MM.1S (cell line): Measurements from ENCODE around the gene MFSD11.

Experiments
- DNase-seq: peaks from one replicate; pipeline ENCODE4 v3.0.0-alpha.2; 2015
- H2AFZ ChIP-seq: fragments of 300-600 bp; sonication (generic); 2 replicates; pipeline ENCODE4 v1.6.0; 2016; ENCODE audit warnings: antibody characterized with exemption, low read length
- H3F3A ChIP-seq: fragments of 300-600 bp; sonication (generic); 2 replicates; pipeline ENCODE4 v1.6.1; 2016; ENCODE audit warnings: mild to moderate bottlenecking, antibody characterized with exemption, low read length, moderate library complexity, mixed read lengths; ENCODE audit not compliant: insufficient read depth
- H3K27ac ChIP-seq: fragments of 300-600 bp; sonication (generic); 2 replicates; pipeline ENCODE4 v1.5.1; 2016; ENCODE audit warnings: mild to moderate bottlenecking, low read length
- H3K27me3 ChIP-seq: fragments of 300-600 bp; sonication (generic); replicated peaks from 2 replicates; pipeline ENCODE4 v1.6.0; 2016; ENCODE audit warnings: low read length; ENCODE audit not compliant: insufficient read depth
- H3K36me3 ChIP-seq: fragments of 300-600 bp; sonication (generic); replicated peaks from 2 replicates; pipeline ENCODE4 v1.6.1; 2016; ENCODE audit warnings: mild to moderate bottlenecking, low read length, mixed read lengths; ENCODE audit not compliant: insufficient read depth
- H3K4me1 ChIP-seq: fragments of 300-600 bp; sonication (generic); 2 replicates; pipeline ENCODE4 v1.6.1; 2016; ENCODE audit warnings: low read length, mixed read lengths
- H3K4me2 ChIP-seq: fragments of 300-600 bp; sonication (generic); 2 replicates; pipeline ENCODE4 v1.6.0; 2016; ENCODE audit warnings: low read depth, low read length
- H3K4me3 ChIP-seq: fragments of 300-600 bp; sonication (generic); 2 replicates; pipeline ENCODE4 v1.5.1; 2016; ENCODE audit warnings: low read length, mixed read lengths
- H3K79me2 ChIP-seq: fragments of 300-600 bp; sonication (generic); 2 replicates; pipeline ENCODE4 v1.6.1; 2016; ENCODE audit warnings: mixed run types, low read length, mixed read lengths
- H3K9ac ChIP-seq: fragments of 300-600 bp; sonication (generic); 2 replicates; pipeline ENCODE4 v1.6.1; 2016; ENCODE audit warnings: low read length, mixed read lengths
- H3K9me2 ChIP-seq: fragments of 300-600 bp; sonication (generic); replicated peaks from 2 replicates; pipeline ENCODE4 v1.6.1; 2016; ENCODE audit warnings: mild to moderate bottlenecking, low read length, mixed read lengths; ENCODE audit not compliant: insufficient read depth
- H3K9me3 ChIP-seq: fragments of 300-600 bp; sonication (generic); replicated peaks from 2 replicates; pipeline ENCODE4 v1.6.1; 2016; ENCODE audit warnings: mild to moderate bottlenecking, low read length, mixed read lengths; ENCODE audit not compliant: insufficient read depth
- H4K20me1 ChIP-seq: fragments of 300-600 bp; sonication (generic); 2 replicates; pipeline ENCODE4 v1.6.1; 2016; ENCODE audit warnings: mild to moderate bottlenecking, low read length, moderate library complexity, mixed read lengths; ENCODE audit not compliant: insufficient read depth
- CTCF ChIP-seq: fragments of 300-600 bp; sonication (generic); IDR thresholded peaks from 2 replicates; pipeline ENCODE4 v1.5.1; 2016; ENCODE audit warnings: antibody characterized with exemption, low read length, mixed read lengths
- EZH2 ChIP-seq: fragments of 300-600 bp; sonication (generic); optimal IDR thresholded peaks from 2 replicates; pipeline ENCODE3; 2017; ENCODE audit warnings: low read depth, mild to moderate bottlenecking, antibody characterized with exemption, low read length, mixed read lengths
- EZH2phosphoT487 ChIP-seq: fragments of 300-600 bp; sonication (generic); IDR thresholded peaks from 2 replicates; pipeline ENCODE4 v1.6.1; 2018; ENCODE audit warnings: antibody characterized with exemption, low read length

MFSD11 gene

GRCh38 chr17:76808326-76808725 lies 70.4 kb downstream of the MFSD11 start:
- H3K4me3 ChIP-seq = no peak overlapping the region
- TF ChIP-seq EZH2phosphoT487 (no peak), CTCF (no peak), EZH2 (no peak)
- no peaks in the 10 kb centered on the region for H3K79me2 ChIP-seq

GRCh38 chr17:76810956-76811355 lies 73.0 kb downstream of the MFSD11 start:
- Histone ChIP-seq H3K4me1 (no peaks in the 10 kb centered on the region), H3F3A (no peaks in the 10 kb centered on the region), H3K27me3 (no peaks in the 10 kb centered on the region), H3K9me2 (no peaks in the 10 kb centered on the region), H3K9ac (no peak overlapping the region), H2AFZ (no peak overlapping the region), H3K27ac (no peak overlapping the region), H3K79me2 (no peaks in the 10 kb centered on the region), H3K4me3 (no peak overlapping the region), H3K4me2 (no peak overlapping the region), H4K20me1 (no peaks in the 10 kb centered on the region), H3K36me3 (no peaks in the 10 kb centered on the region), H3K9me3 (no peaks in the 10 kb centered on the region)
- TF ChIP-seq CTCF = no peak
- TF ChIP-seq EZH2phosphoT487 = no peak
- no peak for TF ChIP-seq EZH2
- DNase-seq = no peak

More at GRCh38 chr17:76808326-76808725, 70.4 kb downstream of the MFSD11 start:
- Histone ChIP-seq H3K36me3 (no peaks in the 10 kb centered on the region), H3K9me2 (no peaks in the 10 kb centered on the region), H3K4me2 (no peak overlapping the region), H3K27ac (no peak overlapping the region), H3K4me1 (no peaks in the 10 kb centered on the region), H4K20me1 (no peaks in the 10 kb centered on the region), H3K9me3 (no peaks in the 10 kb centered on the region), H3K27me3 (no peaks in the 10 kb centered on the region), H3K9ac (no peak overlapping the region), H2AFZ (no peak overlapping the region), H3F3A (no peaks in the 10 kb centered on the region)
- no peak for DNase-seq

- Histone ChIP-seq H3K4me3 (no peak overlapping the region), H3K4me1 (peaks cover 6% of the 10 kb centered on the region; the same call in 1 of the 2 replicates), H3K9me3 (no peaks in the 10 kb centered on the region), H3K36me3 (no peaks in the 10 kb centered on the region), H4K20me1 (no peaks in the 10 kb centered on the region), H3K27me3 (no peaks in the 10 kb centered on the region), H3K79me2 (no peaks in the 10 kb centered on the region), H3F3A (no peaks in the 10 kb centered on the region), H3K9me2 (no peaks in the 10 kb centered on the region), H3K4me2 (no peak overlapping the region), H3K9ac (no peak overlapping the region), H3K27ac (no peak overlapping the region), H2AFZ (no peak overlapping the region)
- TF ChIP-seq EZH2 = no peak
- TF ChIP-seq EZH2phosphoT487 = no peak
- TF ChIP-seq CTCF = no peak
- DNase-seq = no peak
Measured at GRCh38 chr17:76811834-76812233, 73.9 kb downstream of the MFSD11 start.

GRCh38 chr17:76812263-76812662 lies 74.3 kb downstream of the MFSD11 start:
- Histone ChIP-seq H3K9me3 (no peaks in the 10 kb centered on the region), H3F3A (no peaks in the 10 kb centered on the region), H3K9me2 (no peaks in the 10 kb centered on the region), H3K9ac (no peak overlapping the region), H3K4me1 (peaks cover 7% of the 10 kb centered on the region; the same call in 1 of the 2 replicates), H3K27me3 (no peaks in the 10 kb centered on the region), H2AFZ (no peak overlapping the region), H3K36me3 (no peaks in the 10 kb centered on the region), H3K79me2 (no peaks in the 10 kb centered on the region), H3K27ac (no peak overlapping the region), H3K4me3 (no peak overlapping the region), H3K4me2 (no peak overlapping the region), H4K20me1 (no peaks in the 10 kb centered on the region)
- no peak for DNase-seq
- no peak for TF ChIP-seq EZH2phosphoT487
- no peak for TF ChIP-seq EZH2
- no peak for TF ChIP-seq CTCF
